NCI-H2107 treated with DMSO at 0.1 percent for 48 hours (cell line): Measurements from ENCODE around the gene IL3RA.

Experiments
- DNase-seq: peaks from one replicate; lab custom pipeline; 2025; ENCODE audit not compliant: unreplicated experiment; lab: John Stamatoyannopoulos, UW

The IL3RA gene

DNA sequence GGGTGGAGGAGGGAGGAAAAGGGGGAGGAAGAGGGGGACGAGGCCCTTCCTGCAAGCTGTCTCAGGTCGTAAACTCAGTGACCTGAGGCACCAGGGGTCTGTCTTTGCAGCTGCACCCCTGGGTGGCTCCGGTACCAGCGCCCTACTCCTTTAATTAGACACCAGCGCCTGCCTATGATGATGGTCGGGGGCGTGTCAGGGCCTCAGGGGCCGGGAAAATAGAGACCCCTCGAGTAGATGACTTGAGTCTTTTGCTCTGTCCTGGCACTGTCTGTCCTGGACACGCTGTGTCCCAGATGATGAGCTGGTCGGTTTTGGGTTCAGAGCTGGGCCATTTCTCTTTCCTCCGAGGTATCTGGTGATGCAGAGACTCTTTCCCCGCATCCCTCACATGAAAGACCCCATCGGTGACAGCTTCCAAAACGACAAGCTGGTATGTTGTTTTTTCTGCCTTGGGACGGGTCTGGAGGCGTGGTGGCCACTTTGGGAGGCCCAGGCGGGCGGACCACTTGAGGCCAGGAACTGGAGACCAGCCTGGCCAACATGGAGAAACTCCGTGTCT lies 44.2 kb downstream of the IL3RA start:
- DNase-seq, result no peak

DNA sequence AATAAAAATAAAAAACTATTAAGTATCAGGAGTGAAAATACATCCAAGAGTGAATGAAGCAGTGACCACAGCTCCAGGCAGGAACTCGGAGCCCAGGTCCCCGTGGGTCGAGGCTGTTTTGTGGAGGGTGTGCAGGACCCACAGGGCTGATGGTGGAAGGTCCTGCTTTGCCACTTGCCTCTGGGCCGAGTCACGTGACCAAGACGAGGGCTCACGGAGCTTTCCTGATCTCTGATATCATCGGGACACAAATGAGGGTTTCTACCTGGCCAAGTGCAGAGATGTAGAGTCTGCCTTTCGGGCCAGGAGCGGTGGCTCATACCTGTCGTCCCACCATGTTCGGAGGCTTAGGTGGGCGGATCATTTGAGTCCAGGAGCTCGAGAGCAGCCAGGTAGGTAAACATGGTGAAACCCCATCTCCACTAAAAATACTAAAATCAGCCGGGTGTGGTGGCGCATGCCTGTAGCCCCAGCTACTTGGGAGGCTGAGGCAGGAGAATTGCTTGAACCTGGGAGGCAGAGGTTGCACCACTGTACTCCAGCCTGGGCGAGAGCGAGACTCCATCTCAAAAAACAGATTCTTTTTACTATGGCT lies 48.2 kb downstream of the IL3RA start:
- DNase-seq, result no peak

DNA sequence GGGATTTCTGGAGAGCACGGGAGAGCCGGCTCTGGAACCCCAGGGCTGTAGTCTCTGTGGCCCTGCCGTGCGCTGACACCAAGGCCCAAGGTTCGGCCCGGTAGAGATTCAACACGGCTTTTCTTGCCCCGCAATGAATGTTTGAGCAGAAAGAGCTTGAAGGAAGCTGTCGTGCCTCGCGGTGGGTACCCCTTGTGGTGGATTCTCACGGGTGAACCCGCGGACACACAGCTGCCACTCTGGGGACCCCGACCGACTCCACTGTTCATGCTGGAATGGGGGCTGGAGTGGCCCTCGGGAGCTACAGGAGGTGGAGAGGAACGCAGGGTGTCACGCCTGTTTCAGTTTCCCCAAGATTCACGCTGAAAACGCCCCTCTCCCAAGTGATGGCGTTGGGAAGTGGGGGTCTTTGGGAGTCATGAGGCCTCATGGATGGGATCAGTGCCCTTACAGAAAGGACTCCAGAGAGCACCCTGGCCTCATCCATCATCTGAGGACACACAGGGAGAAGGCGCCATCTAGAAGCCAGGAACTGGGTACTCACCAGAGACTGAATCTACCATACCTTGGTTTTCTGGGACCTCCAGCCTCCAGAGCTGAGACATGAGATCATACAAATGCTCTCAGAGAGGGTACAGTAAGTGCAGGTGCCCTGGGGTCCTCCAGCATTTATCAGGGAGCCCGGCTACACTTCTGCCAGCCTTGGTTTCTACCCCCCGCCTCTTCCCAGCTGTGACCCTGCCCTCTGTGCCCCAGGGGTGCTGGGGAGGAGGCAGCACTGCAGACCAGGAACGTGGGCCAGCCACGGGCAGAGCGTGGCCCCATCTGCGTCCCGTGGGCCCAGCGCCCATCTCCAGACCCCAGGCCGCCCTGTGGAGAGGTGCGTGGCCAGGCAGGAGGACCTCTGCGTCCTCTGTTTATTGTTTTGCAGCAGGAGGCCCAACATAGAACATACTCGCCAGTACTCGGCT lies 49.0 kb downstream of the IL3RA start:
- no peak for DNase-seq

DNA sequence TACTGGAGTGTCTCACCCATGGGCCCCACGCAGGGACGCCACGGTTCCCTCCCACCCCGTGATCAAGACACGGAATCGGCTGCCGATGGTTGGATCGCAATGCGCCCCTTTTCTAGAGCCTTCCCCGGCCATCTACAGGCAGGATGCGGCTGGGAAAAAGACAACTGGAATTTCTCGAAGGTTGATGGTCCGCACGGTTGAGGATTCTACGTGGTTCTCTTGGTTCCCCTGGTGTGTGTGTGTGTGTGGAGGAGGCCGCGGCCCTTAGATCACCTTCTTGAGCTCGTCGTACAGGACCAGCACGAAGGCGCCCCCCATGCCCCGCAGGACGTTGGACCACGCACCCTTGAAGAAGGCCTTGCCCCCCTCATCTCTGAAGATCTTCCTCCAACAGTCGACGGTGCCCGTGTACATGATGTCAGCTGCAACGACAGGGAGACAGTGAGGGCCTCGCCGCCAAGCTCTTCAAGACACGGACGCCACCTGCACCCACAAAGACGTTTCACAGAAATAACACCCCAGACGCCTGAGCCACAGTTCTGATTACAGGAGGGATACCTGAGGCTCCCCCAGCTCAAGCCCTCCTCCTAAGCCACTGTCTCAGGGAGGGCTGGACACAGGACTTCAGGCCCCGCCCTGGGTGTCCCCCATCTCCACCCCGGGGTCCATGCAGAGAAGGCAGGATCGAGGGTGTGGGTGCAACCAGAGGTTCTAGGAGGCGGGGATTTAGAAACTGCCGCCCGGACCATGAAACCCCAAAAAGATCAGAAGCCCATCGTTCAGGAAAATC lies 49.9 kb downstream of the IL3RA start:
- DNase-seq, result no peak

DNA sequence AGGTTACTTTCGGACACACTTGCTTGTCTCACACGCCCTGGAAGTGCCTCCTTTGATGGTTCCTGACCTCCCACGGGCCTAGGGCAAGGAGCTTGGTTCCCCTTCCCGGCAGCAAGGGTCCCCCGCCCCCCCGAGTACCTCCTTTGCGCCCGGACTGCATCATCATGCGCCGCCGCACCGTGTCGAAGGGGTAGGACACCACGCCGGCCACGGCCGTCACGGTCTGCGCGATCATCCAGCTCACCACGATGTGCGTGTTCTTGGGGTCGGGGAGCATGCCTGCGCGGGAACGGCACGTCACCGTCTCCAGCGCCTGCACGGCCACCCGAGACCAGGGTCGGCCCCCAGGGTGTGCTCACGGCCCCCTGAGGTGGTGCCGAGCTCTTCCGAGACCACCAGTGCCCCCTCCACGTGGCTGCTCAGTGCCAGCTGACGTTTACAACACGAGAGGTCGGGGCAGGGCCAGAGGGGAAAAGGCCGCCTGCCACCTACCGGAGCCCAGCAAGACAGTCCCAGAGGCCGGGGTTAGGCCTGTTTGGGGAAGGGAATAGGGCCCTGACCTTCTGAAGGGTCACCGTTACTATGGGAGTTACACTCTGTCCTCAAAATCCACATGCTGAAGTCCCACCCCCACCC lies 50.7 kb downstream of the IL3RA start:
- no peak for DNase-seq

DNA sequence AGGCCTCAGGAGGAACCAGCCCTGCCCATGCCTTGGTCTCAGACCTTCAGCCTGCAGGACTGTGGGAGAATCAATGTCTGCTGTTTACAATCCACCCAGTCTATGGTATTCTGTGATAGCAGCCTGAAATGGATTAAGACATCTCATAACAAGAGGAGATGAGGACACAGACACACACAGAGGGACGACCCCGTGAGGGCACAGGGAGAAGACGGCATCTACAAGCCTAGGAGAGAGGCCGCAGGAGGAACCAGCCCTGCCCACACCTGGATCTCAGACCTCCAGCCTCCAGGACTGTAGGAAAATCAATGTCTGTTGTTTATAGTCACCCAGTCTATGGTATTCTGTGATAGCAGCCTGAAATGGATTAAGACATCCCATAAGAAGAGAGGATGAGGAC lies 52.1 kb downstream of the IL3RA start:
- DNase-seq, result no peak

DNA sequence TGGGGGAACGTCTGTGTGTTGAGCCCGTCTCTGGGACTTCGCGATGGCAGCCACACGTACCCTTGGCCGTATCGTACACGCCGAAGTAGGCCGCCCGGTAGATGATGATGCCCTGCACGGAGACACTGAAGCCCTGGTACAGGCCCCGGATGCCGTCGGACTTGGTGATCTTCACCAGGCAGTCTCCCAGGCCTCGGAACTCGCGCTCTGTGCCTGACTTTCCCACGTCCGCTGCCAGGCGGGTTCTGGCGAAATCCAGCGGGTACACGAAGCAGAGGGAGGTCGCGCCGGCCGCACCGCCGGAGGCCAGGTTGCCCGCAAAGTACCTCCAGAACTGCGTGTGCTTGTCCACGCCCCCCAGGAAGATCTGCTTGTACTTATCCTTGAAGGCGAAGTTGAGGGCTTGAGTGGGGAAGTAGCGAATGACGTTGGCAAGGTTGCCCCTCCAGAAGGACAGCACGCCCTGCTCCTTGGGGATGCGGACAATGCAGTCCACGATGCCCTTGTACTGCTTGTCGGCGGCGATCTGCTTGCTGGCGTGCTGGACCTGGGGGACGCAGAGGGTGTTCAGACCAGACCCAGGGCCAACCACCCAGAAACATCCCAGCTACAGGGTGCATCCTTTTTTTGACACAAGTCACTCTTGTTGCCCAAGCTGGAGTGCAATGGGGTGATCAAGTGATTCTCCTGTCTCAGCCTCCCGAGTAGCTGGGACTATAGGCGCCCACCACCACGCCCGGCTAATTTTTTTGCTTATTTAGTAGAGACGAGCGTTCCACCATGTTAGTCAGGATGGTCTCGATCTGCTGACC lies 52.8 kb downstream of the IL3RA start:
- no peak for DNase-seq

DNA sequence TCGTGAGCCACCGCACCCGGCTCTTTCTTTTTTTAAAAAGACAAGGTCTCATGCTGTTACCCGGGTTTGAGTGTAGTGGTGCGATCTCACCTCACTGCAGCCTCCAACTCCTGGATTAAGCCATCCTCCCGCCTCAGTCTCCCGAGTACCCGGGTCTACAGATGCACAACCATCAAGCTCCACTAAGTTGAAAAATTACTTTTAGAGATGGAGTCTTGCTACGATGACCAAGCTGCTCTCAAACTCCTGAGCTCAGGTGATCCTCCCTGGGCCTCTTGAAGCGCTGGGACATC lies 53.4 kb downstream of the IL3RA start:
- DNase-seq, result no peak

DNA sequence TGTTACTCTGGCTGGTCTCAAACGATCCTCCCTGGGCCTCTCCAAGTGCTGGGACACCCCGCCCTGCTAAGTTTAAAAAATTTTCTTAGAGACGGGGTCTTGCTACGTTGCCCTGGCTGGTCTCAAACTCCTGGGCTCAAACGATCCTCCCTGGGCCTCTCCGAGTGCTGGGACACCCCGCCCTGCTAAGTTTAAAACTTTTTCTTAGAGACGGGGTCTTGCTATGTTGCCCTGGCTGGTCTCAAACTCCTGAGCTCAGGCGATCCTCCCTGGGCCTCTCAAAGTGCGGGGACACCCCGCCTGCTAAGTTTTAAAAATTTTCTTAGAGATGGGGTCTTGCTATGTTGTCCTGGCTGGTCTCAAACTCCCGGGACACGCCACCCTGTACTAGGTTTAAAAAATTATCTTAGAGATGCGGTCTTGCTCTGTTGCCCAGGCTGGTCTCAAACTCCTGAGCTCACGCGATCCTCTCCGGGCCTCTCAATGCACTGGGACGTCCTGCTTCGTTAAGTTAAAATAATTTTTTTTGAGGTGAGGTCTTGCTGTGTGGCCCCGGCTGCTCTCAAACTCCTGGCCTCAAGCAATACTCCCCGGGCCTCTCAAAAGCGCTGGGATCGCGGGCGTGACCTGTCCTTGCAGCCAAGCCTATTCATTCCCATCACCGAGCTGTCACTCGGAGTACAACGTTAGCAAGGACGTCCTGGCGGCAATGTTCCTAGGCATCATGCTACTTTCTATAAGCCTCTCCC lies 54.2 kb downstream of the IL3RA start:
- DNase-seq, result no peak

DNA sequence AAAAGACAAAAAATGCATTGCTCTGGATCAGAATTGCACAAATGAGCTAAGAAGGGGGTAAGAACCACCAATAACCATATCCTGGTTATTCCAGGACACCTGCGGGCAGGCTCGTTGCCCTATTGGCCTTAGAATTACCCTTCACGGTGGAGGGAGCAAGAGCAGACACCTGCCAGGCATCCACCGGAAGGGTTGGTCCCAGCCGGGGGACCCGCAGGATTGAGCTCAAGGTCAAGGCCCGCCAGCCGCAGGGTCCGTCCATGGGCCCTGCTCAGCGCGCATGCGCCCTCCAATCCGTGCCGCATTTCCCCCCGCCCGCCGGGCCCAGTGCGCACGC lies 54.8 kb downstream of the IL3RA start:
- no peak for DNase-seq

DNA sequence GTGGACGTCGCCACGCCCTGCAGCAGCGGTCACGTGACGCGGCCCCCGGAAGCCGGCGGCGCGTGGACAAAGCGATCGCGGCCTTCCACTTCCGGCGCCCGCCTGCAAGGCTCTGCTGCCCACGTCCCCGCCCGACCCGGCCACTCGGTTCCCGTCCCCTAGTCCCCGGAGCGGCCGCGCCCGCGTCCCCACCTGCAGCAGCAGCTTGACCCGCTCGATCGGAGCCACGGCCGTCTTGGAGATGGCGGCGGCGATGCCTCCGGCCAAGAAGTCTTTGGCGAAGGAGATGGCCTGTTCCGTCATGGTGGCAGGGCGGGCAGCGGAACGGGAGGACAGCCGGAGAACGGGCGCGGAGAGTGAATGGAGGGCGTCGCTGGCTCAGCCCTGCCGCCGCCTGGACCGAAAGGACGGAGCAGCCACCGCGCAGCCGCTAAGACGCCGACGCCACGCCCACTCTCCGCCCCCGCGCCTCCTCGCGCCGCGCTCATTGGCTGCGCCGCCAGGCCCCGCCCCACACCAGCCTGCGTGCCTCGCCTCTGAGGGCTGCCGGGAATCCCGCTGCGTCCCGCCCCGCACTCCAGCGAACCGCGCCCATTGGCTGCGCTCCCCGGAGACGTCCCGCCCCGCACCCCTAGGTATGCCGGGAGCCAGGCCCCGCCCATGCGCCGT lies 55.3 kb downstream of the IL3RA start, which contains the start of gene SLC25A6:
SLC25A6 (minus strand) TSS at position 407 of the 669 bp plus-strand sequence; CDS start at position 303, 104 bp downstream.
- no peak for DNase-seq

DNA sequence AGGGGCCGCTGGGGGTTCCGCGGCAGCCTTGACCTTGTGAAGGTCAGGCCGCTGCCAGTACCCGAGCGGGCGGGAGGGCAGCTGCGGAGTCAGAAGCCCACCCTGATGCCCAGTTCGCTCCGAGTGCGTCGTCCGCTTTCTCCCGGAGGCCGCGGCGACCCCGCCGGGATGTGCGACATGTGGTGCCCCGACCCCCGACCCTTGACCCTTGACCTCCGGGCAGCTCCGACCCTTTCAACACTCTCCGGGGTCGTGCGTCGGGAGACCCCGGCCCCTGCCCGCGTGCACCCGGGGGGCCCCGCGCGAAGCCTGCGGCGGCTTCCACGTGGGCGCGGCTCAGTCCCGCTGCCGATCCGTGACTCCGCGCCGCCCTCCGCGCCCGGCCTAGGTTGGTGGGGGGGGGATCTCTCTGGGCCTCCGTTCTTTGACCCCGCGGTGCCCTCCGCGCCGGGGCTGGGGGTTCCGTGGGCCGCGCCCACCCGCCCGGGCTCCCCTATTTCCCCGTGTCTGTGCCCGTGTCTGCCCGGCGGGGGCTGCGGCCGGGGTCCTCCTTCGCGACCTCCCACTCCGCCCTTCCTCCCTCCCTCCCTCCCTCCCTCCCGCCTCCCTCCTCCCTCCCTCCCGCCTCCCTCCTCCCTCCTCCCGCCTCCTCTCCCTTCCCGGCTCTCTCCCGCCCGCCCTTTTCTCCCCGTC lies 55.9 kb downstream of the IL3RA start:
- no peak for DNase-seq

DNA sequence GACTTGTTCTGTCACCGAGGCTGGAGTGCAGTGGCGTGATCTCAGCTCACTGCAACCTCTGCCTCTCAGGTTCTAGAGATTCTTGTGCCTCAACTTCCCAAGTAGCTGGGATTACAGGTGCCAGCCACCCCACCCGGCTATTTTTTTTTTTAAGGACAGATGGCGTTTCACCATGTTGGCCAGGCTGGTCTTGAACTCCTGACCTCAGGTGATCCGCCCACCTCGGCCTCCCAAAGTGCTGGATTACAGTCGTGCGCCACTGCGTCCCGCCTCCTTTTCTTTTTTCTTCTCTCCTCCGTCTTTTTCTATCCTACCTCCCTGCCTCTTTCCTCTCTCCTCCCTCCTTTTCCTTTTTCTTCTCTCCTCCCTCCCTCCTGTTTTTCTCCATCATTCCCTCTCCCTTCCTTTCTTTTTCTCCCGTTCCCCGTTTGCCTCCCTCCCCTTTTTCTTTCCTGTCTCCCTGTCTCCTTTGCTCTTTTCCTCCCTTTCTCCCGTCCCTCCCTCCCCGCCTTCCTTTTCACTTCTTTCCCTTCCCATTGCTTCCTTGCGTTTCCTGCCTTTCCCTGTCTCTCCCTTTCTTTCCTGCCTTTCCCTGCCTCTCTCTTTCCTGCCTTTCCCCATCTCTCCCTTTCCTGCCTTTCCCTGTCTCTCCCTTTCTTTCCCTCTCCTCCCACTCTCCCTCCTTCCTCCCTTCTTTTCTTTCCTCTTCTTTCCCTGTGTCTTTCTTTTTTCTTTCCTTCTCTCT lies 57.5 kb downstream of the IL3RA start:
- no peak for DNase-seq

DNA sequence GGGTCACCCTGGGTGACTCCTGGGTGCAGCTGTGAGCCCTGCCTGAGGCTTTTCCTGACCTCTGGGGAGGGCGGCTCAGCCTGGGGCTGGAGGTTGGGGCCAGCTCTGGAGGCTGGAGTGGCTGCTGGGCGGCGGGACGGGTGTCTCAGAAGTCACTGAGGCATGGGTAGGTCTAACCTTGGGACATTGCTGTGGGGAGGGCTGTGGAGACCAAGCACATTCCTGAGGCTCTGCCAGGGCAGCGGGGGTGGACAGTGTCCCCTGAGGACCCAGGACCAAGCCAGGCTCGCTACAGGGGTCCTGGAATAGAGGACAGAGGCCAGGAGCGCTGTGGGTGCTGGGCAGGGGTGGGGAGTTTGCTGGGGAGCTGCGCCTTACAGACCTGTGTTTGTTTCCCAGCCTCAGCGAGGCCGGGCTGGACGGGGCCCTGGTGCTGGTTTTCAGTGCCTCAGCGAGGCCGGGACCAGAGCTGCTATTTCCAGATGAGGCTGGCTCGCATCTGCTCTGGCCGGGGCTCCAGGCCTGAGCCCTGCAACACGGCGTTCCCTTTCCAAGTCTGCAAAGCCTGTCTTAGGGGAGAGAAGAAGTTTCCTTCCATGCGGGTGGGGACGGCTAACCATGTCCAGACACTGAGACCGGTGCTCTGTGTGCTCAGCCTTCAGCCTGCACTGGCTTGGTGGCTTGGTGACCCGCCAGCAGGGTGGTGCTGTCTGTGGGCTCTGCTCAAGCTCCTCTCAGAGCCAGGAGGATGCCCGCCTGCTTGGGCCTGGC lies 58.3 kb downstream of the IL3RA start:
- no peak for DNase-seq

DNA sequence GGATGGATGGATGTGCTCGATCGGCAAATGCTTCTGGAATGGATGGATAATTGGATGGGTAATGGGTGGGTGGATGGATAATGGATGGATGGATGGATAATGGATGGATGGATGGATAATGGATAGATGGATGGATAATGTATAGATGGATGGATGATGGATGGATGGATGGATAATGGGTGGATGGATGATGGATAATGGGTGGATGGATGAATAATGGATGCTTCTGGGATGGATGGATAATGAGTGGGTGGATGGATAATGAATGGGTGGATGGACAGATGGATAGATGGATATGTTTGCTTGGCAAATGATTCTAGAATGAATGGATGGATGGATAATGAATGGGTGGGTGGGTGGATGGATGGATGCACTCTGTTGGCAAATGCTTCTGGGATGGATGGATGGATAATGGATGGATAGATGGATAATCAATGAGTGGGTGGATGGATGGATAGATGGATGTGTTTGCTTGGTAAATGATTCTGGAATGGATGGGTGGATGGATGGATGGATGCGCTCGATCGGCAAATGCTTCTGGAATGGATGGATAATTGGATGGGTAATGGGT lies 59.1 kb downstream of the IL3RA start:
- no peak for DNase-seq

DNA sequence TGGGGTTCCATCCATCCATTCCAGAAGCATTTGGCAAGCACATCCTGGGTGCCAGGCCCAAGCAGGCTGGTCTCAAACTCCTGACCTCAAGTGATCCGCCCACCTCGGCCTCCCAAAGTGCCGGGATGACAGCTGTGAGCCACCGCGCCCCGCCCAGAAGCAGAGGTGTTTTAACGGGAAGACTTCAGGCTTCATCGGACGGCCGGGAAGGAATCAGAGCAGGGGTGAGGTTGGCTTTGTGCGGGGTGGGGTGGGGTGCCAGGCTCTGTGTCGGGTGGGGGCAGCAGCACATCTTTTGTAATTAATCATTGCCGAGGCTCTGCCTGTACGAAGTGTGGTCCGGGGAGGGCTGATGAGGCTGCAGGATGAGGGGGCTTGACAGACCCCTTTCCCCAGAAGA lies 60.4 kb downstream of the IL3RA start:
- no peak for DNase-seq
